NB4 (cell line): ENCODE results near the gene PTTG2.

Source experiments
- CTCF ChIP-seq: IDR thresholded peaks from one replicate; pipeline ENCODE4 v1.5.1; 2012; ENCODE audit warnings: low read depth, low read length
- MAX ChIP-seq: IDR thresholded peaks from 2 replicates; pipeline ENCODE4 v1.6.1; 2011; ENCODE audit warnings: low read depth, low read length

GRCh38 chr4:37966044-37966443, 5.8 kb downstream of the PTTG2 start:
- TF ChIP-seq CTCF (no peak), MAX (no peak)
